Astrocyte of the cerebellum (primary cell): ENCODE results near the gene CELF4.

Source experiments
- DNase-seq: peaks from one replicate; pipeline ENCODE4 v3.0.0-alpha.2; 2011; ENCODE audit warnings: low read depth
- H3K4me3 ChIP-seq: 2 replicates; pipeline ENCODE4 v1.5.1; 2011; ENCODE audit warnings: mild to moderate bottlenecking, low read depth, low read length, moderate library complexity
- in situ Hi-C: cut with HindIII; loops from 2 replicates; pipeline ENCODE4 v1.10.0; 2017; ENCODE audit warnings: low sequenced_read_pairs
- TF ChIP-seq, protein P1 (sequence below): IDR thresholded peaks from 2 replicates; pipeline ENCODE4 v1.5.1; 2012; ENCODE audit warnings: low read length, low read depth, moderate library complexity, mild to moderate bottlenecking; ENCODE audit errors: missing control alignments

The CELF4 gene

DNA sequence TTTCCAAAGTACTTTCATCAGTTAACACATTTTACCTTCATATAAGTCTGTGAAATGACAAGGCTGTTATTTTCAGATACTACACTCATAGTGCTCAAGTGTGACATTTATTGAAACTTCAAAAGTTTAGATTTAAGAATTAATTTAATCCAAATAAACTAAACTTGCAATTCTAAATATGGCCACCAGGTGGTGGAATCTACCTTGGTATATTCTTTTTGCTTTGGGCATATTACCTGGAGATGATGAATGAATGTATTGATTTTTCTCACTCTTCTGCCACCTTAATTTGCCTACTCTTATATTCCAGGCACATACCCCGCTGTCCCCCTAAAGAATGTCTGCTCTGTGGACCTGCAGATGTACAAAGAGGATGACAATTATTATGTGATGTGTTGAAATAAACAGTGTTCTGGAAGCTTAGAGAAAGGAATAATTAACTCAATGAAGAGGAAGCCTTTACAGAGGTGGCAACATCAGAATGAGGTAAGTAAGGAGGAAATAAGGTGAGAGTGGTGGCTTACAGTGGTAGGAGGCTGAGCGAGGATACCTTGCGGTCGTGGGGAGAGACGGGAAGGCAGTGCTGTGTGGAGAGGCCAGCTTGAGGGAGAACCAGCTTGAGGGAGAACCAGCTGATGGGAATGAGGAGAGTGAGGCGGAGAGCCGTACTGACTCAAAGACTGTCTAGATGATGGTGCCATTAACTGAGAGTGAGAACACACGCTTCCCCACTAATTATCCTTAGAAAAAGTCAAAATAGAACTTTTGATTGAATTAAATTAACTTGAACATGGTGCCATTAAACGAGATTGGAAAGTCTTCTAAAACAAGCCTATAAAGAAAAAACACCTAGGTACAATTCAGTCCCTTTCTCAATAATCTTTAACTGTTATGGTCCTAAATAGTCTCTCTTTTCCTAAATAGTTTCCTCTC, 179.5 kb downstream of the CELF4 start:
- TF ChIP-seq, protein P1, sequence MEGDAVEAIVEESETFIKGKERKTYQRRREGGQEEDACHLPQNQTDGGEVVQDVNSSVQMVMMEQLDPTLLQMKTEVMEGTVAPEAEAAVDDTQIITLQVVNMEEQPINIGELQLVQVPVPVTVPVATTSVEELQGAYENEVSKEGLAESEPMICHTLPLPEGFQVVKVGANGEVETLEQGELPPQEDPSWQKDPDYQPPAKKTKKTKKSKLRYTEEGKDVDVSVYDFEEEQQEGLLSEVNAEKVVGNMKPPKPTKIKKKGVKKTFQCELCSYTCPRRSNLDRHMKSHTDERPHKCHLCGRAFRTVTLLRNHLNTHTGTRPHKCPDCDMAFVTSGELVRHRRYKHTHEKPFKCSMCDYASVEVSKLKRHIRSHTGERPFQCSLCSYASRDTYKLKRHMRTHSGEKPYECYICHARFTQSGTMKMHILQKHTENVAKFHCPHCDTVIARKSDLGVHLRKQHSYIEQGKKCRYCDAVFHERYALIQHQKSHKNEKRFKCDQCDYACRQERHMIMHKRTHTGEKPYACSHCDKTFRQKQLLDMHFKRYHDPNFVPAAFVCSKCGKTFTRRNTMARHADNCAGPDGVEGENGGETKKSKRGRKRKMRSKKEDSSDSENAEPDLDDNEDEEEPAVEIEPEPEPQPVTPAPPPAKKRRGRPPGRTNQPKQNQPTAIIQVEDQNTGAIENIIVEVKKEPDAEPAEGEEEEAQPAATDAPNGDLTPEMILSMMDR: peak; percentile 36
- no peak overlapping the region for H3K4me3 ChIP-seq
- in situ Hi-C loops: no loop called here
- DNase-seq: no peak

DNA sequence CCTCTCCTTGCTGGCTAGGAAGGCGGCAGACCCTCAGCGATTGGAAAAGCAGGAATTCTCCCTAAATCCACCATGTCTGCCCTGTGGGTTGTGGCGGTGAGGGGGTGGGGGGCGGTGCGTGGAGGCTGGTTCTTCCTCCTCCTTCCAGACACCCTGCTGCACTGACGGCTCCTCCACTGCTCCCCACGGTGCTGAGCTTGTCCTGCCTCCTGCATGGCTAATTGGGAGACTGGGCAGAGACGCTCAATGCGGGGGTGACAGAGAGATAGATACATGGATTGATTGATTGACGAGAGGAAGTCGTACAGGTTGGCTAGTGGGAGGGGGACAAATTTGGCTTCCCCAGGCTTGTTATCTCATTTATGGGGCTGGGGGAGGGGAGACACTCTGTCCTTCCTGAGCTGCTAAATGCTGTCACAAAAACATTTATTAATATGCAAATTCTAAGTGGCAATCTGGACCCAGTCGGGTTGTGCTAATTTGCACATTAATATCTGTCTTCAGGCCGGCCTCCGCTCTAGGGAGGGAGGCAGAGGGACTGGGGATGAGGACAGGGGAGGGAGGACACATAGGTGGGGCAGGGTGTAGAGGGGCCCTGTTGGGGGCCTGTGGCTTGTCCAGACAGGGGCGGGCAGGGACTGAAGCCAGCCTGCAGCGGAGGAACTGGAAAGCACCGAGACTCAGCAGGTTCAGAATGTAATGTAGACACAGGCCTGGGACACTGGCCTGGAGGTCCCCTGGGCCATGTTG, 181.6 kb downstream of the CELF4 start:
- no peak overlapping the region for H3K4me3 ChIP-seq
- in situ Hi-C loops: no loop called here
- no peak for DNase-seq
- TF ChIP-seq, protein P1: no peak

DNA sequence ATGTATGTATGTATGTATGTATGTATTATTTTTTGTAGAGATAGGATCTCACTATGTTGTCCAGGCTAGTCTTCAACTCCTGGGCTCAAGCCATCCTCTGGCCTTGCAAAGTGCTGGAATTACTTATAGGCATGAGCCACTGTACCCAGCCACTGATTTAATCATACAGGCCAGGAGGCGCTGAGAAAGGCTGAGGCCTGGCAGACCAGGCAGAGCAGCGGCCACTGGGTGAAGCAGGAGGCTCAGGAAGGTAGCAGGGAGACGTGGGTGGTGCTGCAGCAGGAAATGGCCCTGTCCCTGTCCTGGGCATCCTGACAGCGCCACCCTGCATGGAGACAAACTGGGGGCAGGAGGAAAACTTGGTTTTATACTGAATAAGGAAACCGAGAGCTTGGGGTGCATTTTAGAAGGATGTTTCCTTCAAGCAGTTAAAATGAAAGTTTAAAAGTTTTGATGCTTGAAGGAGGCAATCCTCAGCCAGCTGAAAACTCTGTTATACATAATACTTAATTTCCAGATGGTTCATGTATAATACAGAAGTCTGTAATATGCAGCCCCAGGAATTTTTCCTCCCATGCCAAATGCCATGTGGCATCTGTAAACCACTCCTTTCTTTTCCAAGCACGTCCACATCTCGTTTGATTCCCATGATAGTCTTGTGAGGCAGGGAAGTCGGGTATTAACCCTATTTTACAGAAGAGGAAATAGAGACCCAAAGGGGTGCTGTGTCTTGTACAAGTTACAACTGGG, 182.4 kb downstream of the CELF4 start:
- in situ Hi-C loops: no loop called here
- H3K4me3 ChIP-seq: no peak overlapping the region
- no peak for DNase-seq
- TF ChIP-seq, protein P1: no peak

DNA sequence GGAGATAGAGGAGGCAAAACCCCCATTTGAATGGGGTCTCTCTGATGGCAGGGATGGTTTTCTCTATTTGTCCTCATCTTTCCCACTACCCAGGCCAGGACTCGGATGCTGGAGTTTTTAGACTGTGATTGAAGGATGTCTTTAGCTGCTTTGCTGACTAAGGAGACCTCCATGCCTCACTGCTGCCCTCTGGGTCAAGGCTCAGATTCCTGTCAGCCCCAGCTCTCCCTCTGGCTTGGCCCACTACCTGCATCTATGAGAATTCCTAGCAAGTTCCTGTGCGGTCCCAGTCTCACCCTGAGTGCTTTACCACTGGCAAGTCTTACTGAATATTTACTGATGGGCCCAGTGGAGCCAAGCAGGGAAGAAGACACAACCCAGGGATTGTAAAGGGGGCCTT, 184.0 kb downstream of the CELF4 start:
- in situ Hi-C loops: no loop called here
- H3K4me3 ChIP-seq: no peak overlapping the region
- TF ChIP-seq, protein P1: no peak
- no peak for DNase-seq

DNA sequence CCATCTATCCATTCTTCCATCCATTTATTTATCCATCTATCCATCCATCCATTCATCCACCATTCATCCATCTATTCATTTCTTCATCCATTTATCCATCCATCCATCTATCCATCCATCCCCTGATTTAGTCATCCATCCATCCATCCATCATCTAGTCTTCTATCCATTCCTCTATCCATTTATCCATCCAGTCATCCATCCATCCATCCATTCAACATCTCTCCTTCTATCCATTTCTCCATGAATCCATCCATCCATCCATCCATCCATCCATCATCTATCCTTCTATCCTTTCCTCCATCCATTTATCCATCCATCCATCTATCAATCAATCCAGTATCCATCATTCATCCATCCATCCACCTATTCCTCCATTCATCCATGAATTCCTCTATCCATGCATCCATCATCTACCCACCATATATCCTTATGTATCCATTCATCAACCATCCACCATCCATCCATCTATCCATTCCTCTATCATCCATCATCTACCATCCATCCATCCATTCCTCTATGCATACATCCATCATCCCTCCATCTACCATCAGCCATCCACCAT, 185.0 kb downstream of the CELF4 start:
- in situ Hi-C loops: no loop called here
- TF ChIP-seq, protein P1: no peak
- DNase-seq: no peak
- H3K4me3 ChIP-seq: no peak overlapping the region
